DMS153 (cell line): ENCODE measurements around the gene VTI1B.
A peak's percentile ranks its signal among the peaks of the same experiment; 100 is the strongest.

ENCODE experiments used
- DNase-seq: peaks from one replicate; lab custom pipeline; 2025; lab: John Stamatoyannopoulos, UW

Gene VTI1B

GRCh38 chr14:67679006-67679405 is 4.6 kb upstream of the VTI1B start:
- no peak for DNase-seq

GRCh38 chr14:67675219-67675582 is 769 bp upstream of the VTI1B start:
- no peak for DNase-seq

GRCh38 chr14:67674139-67674479 is 323 bp downstream of the VTI1B start:
- peak; percentile 31 for DNase-seq

- no peak for DNase-seq
Measured at GRCh38 chr14:67673451-67673850, 981 bp downstream of the VTI1B start.

GRCh38 chr14:67668559-67668958 is 5.9 kb downstream of the VTI1B start:
- no peak for DNase-seq

GRCh38 chr14:67666750-67667449 is 7.5 kb downstream of the VTI1B start:
- no peak for DNase-seq

- no peak for DNase-seq
Measured at GRCh38 chr14:67665868-67666267, 8.6 kb downstream of the VTI1B start.

GRCh38 chr14:67663633-67664032 is 10.8 kb downstream of the VTI1B start:
- DNase-seq = no peak

- DNase-seq = no peak
Measured at GRCh38 chr14:67653651-67654280, 20.7 kb downstream of the VTI1B start.

- no peak for DNase-seq
Measured at GRCh38 chr14:67652189-67652588, 22.2 kb downstream of the VTI1B start.

- no peak for DNase-seq
Measured at GRCh38 chr14:67650694-67651093, 23.7 kb downstream of the VTI1B start.

- no peak for DNase-seq
Measured at GRCh38 chr14:67650151-67650550, 24.3 kb downstream of the VTI1B start.

- no peak for DNase-seq
Measured at GRCh38 chr14:67646131-67646530, 28.3 kb downstream of the VTI1B start.

- DNase-seq = no peak
Measured at GRCh38 chr14:67645414-67645813, 29.0 kb downstream of the VTI1B start.

- no peak for DNase-seq
Measured at GRCh38 chr14:67644428-67644827, 30.0 kb downstream of the VTI1B start.

- no peak for DNase-seq
Measured at GRCh38 chr14:67643713-67644112, 30.7 kb downstream of the VTI1B start.

GRCh38 chr14:67641902-67642749 is 32.3 kb downstream of the VTI1B start:
- no peak for DNase-seq

- no peak for DNase-seq
Measured at GRCh38 chr14:67641480-67641879, 33.0 kb downstream of the VTI1B start.

GRCh38 chr14:67638642-67639041 is 35.8 kb downstream of the VTI1B start:
- DNase-seq = no peak

GRCh38 chr14:67636361-67636919 is 38.0 kb downstream of the VTI1B start:
- DNase-seq = peak; percentile 80

GRCh38 chr14:67633451-67634147 is 40.8 kb downstream of the VTI1B start:
- no peak for DNase-seq

- DNase-seq = no peak
Measured at GRCh38 chr14:67630938-67631337, 43.5 kb downstream of the VTI1B start.
